Kasumi-1 (cell line): ENCODE data around the gene VSNL1.
A peak's percentile ranks its signal among the peaks of the same experiment; 100 is the strongest.

Experiments used
- DNase-seq, 2 experiments: peaks; one replicate each; lab custom pipeline; 2025; lab: John Stamatoyannopoulos, UW

The VSNL1 gene

GRCh38 chr2:17614174-17614930, 73.9 kb downstream of the VSNL1 start:
- no peak for DNase-seq

- DNase-seq: no peak
Measured at GRCh38 chr2:17615147-17615546, 74.7 kb downstream of the VSNL1 start.

- DNase-seq: no peak
Measured at GRCh38 chr2:17615728-17616351, 75.3 kb downstream of the VSNL1 start.

- no peak for DNase-seq
Measured at GRCh38 chr2:17616405-17616804, 75.9 kb downstream of the VSNL1 start.

- DNase-seq: no peak
Measured at GRCh38 chr2:17617516-17617915, 77.0 kb downstream of the VSNL1 start.

- DNase-seq: no peak
Measured at GRCh38 chr2:17617955-17618354, 77.5 kb downstream of the VSNL1 start.

GRCh38 chr2:17620280-17620679, 79.8 kb downstream of the VSNL1 start:
- DNase-seq: no peak

GRCh38 chr2:17620841-17621240, 80.3 kb downstream of the VSNL1 start:
- no peak for DNase-seq

- no peak for DNase-seq
Measured at GRCh38 chr2:17621781-17622180, 81.3 kb downstream of the VSNL1 start.

GRCh38 chr2:17625446-17625845, 85.0 kb downstream of the VSNL1 start:
- DNase-seq: no peak

GRCh38 chr2:17626986-17627385, 86.5 kb downstream of the VSNL1 start:
- DNase-seq: no peak

GRCh38 chr2:17627434-17627833, 86.9 kb downstream of the VSNL1 start:
- DNase-seq: no peak

GRCh38 chr2:17628349-17629261, 88.1 kb downstream of the VSNL1 start:
- DNase-seq: no peak

- DNase-seq: no peak
Measured at GRCh38 chr2:17630089-17630488, 89.6 kb downstream of the VSNL1 start.

GRCh38 chr2:17634997-17635396, 94.5 kb downstream of the VSNL1 start:
- no peak for DNase-seq

GRCh38 chr2:17636257-17636656, 95.8 kb downstream of the VSNL1 start:
- DNase-seq: no peak

- DNase-seq: no peak
Measured at GRCh38 chr2:17637131-17637906, 96.8 kb downstream of the VSNL1 start.

- DNase-seq: no peak
Measured at GRCh38 chr2:17638196-17638743, 97.8 kb downstream of the VSNL1 start.

GRCh38 chr2:17640406-17640805, 99.9 kb downstream of the VSNL1 start:
- DNase-seq: no peak

- peak; percentile 17 to 31 for DNase-seq
Measured at GRCh38 chr2:17643031-17643615, 102.6 kb downstream of the VSNL1 start.
